Stimulated activated CD8-positive, alpha-beta memory T cell treated with anti-CD3 and anti-CD28 coated beads, Interleukin-7, amount 100 ng/mL, for 1 hour (primary cell): ENCODE results near the gene CCNE1.
"Not testable (repeated sequence)": the region's sequence is repeated elsewhere in the genome, so short reads cannot be mapped to it uniquely, and the experiment has no call there.

Source experiments
- DNase-seq, 2 donors: peaks; one replicate each; pipeline ENCODE4 v3.0.0-alpha.2; 2020; ENCODE audit warnings: low read depth in 2 of 2

CCNE1 gene

DNA sequence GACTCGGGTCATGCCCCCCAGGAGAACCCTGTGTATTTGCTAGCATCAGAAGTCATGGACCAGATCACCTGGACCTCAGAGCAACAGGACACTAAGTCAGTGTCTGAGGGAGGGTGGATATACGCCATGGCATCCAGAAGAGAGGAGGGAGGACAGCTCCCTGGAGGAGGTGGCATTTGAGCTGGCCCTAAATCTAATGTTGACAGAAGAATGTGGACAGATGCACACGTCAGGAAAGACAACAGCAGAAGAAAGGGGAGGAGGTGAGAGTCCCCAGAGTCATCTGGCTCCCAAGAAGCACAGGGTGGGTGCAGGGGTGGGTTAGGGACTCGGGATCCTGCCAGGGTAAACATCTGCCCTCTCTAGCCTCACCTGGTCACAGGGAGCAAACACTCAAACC is 24.5 kb upstream of the CCNE1 start:
- no peak for DNase-seq

DNA sequence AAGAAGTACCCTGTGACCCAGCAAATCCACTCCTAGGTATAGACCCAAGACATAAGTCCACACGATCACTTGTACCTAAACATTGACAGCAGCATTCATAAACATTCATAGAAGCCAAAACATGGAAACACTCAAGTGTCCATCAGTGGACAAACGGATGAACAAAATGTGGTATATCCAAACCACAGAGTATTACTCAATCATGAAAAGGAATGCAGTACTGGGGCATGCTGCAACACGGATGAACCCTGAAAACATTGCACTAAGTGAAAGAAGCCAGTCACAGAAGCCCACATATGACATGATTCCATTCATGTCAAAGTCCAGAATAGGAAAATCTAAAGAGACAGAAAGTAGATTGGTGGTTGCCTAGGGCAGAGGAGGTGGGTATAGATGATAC is 22.8 kb upstream of the CCNE1 start:
- no peak for DNase-seq

GRCh38 chr19:29793116-29793727 is 18.6 kb upstream of the CCNE1 start:
- DNase-seq = no peak

- not testable (repeated sequence) for DNase-seq
These were observed 17.3 kb upstream of the CCNE1 start for GRCh38 chr19:29794490-29794889.

DNA sequence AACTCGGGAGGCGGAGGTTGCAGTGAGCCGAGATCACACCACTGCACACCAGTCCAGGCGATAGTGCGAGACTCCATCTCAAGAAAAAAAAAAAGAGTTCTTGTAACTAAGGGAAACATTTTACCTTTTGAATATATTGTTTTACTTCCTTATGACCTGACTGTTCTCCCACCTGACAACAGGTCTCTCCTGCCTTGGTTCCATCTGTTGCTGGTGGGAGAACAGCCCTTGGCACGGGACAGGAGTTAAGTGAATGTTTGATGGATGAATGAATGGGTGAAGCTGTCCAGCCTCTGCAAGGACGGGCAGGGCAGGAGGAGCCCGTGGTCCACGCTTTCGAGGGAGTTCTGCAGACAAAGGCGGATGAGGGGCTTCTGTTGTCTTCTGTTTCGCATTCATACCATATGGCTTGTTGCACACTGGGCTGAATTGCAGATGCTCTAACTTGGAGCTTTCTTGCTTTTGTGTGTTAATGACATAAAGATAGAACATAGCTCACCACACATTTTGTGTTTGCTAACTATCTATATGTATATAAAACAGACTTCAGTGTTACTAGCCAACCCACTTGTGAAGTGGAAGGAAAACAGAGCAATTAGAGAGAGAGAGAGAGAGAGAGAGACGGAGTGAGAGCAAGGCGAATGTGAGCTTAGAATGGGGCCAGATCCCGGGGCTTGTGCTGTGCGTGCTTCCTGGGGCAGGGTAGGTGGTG is 16.2 kb upstream of the CCNE1 start:
- DNase-seq = no peak

- no peak for DNase-seq
These were observed 15.6 kb upstream of the CCNE1 start for GRCh38 chr19:29796173-29796573.

- no peak for DNase-seq
These were observed 12.9 kb upstream of the CCNE1 start for GRCh38 chr19:29798774-29799497.

GRCh38 chr19:29800100-29800825 is 11.5 kb upstream of the CCNE1 start:
- DNase-seq = no peak

GRCh38 chr19:29803951-29804350 is 7.8 kb upstream of the CCNE1 start:
- not testable (repeated sequence) for DNase-seq

GRCh38 chr19:29804493-29804892 is 7.3 kb upstream of the CCNE1 start:
- DNase-seq = no peak

DNA sequence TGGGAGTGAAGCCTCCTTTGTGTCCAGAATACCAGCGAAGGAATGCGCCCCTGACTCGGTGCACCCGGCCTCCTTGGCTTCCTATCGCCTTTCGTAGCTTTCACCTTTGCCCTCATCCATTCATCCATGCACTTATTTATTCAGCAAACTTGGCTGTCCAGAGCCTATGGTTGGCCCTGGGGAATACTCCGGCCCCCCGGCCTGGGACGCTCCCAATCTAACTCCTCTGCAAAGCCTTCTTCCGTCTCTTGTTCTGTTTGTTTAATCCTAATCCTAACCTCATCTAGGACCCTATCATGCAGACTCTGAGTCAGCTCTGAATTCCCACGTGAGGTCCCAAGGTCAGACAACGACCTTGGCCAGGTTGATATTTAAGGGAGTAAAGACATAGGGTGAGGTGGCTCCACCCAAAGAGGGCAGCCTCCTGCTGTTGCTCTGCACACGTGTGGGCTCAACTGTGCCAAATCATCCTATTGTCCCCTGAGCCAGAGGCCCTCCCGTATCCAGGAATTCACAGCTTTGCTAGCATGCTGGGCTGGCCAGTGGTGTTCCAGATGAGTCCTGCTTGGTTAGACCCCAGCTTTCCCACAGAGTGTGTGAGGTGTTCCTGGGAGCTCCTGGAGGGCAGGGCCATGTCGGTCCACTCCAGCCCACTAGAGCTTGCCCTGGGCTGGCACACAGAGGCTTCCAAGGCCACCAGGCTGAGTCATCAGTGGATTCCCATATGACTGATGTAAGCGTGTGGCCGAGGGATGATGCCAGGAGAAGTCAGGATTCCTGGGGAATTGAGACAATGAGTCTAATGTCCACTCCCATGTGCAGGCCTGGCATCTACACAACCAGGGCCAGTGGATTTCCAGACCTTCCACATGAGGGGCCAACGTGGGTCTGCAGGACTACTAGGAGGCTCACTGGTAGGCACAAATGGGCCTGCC is 6.5 kb upstream of the CCNE1 start:
- DNase-seq = no peak

- no peak for DNase-seq
These were observed 5.5 kb upstream of the CCNE1 start for GRCh38 chr19:29806098-29806866.

DNA sequence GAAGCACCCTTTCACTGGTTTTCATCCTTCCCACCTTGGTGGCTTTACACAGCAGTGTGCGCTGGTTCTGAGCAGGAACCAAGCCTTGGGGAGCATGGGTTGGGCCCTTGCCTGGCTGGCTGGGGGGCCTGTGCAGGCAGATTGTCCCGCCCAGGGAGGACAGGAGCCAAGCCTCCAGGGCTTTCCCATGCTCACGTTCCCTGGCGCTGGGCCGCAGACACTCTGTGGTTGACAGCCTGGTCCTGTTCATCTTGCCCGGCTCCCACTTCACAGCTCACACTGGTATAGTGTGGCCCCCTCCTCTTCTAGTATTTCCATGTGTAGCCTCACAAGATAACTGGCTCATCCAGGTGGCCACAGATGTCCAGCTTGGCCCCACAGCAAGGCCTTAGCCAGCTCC is 4.6 kb upstream of the CCNE1 start:
- no peak for DNase-seq

GRCh38 chr19:29807870-29808405 is 3.9 kb upstream of the CCNE1 start:
- DNase-seq = no peak

DNA sequence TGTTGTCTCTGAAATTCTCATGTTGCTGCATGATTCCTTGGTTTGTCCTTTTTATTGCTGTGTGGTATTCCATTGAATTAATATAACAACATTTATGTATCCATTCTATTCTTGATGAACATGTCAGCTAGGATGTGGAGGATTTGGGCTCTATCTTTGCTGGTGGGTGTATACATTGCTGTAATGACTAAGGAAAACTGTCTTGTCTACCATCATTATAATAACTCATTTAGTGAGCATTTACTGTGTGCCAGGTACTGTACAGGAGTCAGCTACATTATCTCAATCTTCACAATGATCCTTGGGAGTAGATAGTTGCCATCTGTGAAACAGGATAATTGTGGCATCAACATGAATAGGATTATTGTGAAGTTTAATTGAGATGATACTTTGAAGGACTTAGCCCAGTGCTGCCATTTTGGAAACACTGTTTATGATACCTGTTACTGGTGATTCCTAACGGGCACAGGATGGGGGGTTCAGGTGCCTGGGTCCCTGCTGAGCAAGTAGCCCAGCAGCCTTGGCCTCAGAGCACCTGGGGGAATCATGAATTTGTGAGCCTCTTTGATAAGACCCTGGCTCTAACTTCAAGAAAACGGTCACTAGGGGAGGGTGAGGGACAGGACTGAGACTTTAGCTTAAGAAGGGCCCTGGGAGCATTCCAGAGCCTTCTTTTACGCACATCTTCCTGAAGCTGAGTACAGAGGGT is 1.8 kb upstream of the CCNE1 start:
- no peak for DNase-seq

DNA sequence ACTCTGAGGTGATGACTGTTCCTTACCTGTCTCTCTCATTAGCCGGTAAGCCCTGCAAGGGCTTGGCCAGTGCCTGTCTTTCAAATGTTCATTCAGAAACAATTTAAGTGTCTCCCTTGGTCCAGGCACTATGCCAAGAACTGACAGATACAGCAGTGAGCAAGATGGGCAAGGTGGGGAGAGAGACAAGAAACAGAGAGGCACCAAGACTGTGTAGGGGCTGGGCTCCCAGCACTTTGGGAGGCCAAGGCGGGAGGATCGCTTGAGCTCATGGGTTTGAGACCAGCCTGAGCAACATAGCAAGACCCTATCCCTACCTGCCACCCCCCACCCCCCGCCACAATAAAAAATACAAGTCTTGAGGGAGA is 1.3 kb upstream of the CCNE1 start:
- no peak for DNase-seq

DNA sequence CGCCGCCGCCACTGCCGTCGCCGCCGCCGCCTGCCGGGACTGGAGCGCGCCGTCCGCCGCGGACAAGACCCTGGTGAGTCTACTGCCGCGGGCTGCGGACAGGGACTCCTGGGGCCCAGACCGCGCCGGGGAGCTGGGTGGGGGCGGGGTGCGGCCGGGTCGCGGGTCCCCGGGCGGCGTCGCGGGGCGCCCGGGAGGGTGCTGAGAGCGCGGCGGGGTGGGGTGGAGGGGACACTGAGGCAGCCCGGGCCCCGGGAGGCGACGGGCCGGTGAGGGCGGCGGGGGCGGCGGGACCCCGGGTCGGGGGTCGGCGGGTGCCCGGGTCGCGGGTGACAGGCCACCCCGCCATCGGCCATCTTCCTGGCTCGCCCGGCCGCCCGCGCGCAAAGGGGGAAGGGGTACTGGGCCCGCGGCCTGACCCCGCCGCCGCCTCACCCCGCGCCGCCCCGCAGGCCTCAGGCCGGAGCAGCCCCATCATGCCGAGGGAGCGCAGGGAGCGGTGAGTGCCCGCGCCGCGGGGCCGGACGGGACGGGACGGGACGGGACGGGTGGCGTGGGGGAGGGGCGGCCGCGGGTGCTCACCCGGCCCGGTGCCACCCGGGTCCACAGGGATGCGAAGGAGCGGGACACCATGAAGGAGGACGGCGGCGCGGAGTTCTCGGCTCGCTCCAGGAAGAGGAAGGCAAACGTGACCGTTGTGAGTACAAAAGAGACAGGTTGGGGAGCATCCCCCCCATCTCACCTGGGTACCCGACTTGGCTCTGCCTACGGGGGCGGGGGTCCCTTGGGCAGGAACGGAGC is 489 bp downstream of the CCNE1 start:
- no peak for DNase-seq

DNA sequence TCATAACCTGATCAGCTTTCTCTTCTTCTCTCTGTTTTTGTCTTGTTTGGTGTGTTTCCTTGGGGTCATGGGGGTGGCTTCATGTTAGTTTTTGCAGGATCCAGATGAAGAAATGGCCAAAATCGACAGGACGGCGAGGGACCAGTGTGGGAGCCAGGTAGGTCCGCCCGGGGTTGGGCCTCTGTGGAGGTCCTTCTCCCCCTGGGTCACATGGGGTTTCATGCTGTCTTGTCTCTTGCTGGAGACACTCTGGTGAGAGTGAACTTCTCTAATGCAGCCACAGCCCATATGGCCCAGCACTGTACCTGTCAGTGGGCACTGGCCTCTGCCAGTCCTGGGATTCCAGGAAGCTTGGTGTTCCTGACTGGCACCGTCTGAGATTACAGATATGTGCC is 1.1 kb downstream of the CCNE1 start:
- DNase-seq = no peak

- no peak for DNase-seq
These were observed 1.9 kb downstream of the CCNE1 start for GRCh38 chr19:29813642-29814041.
